Tibial nerve (tissue), 4 donors: ENCODE results near the gene TMSB10. TPM values are rescaled to one million over a fixed set of nuclear protein-coding genes. Genes with fewer than 3 reads are reported as not detected.
A peak's percentile ranks its signal among the peaks of the same experiment; 100 is the strongest.
"Not testable (repeated sequence)": the region's sequence is repeated elsewhere in the genome, so short reads cannot be mapped to it uniquely, and the experiment has no call there.

Experiments
- DNase-seq, 2 donors: peaks; one replicate each; pipeline ENCODE4 v3.0.0-alpha.2; 2019; ENCODE audit warnings: low spot score in 2 of 2
- H3K27ac ChIP-seq, 4 donors: fragments of 200-600 bp; sonication (generic) in 3 of 4; one replicate each; pipeline ENCODE4 v1.5.1; 2017 to 2019; ENCODE audit warnings: mild to moderate bottlenecking in 1 of 4
- H3K27me3 ChIP-seq, 2 donors: fragments of 200-600 bp; sonication (generic) in 1 of 2; one replicate each; pipeline versions ENCODE4 v1.5.1 to v1.6.0; 2017 to 2019
- H3K36me3 ChIP-seq, 3 donors: fragments of 200-600 bp; sonication (generic); one replicate each; pipeline ENCODE4 v1.5.1; 2018 to 2019
- H3K4me1 ChIP-seq, 4 donors: fragments of 200-600 bp; sonication (generic) in 3 of 4; one replicate each; pipeline ENCODE4 v1.5.1; 2017 to 2019
- H3K4me3 ChIP-seq, 4 donors: fragments of 200-600 bp; sonication (generic) in 3 of 4; one replicate each; pipeline ENCODE4 v1.5.1; 2017 to 2019; ENCODE audit warnings: mild to moderate bottlenecking in 1 of 4, moderate library complexity in 1 of 4
- H3K9me3 ChIP-seq, 4 donors: fragments of 200-600 bp; sonication (generic) in 3 of 4; one replicate each; pipeline ENCODE4 v1.5.1; 2017 to 2019
- CTCF ChIP-seq, 5 experiments: fragments of 200-600 bp in 3 of 5; fragments of 450-650 bp in 2 of 5; sonication (generic) in 3 of 5; IDR thresholded peaks; one replicate each; pipeline ENCODE4 v1.5.1; 2016 to 2019; ENCODE audit warnings: antibody characterized with exemption in 5 of 5, mild to moderate bottlenecking in 3 of 5, moderate library complexity in 2 of 5
- EP300 ChIP-seq, 2 donors: sonication (generic); formaldehyde crosslinking; IDR thresholded peaks; one replicate each; pipeline ENCODE4 v1.6.1; 2017; ENCODE audit warnings: antibody characterized with exemption in 2 of 2, mild to moderate bottlenecking in 1 of 2
- POLR2A ChIP-seq, 2 donors: fragments of 450-650 bp; IDR thresholded peaks; one replicate each; pipeline ENCODE4 v1.6.1; 2017; ENCODE audit warnings: antibody characterized with exemption in 2 of 2, mild to moderate bottlenecking in 2 of 2, moderate library complexity in 2 of 2
- WGBS, 2 donors: methylation state at CpG; one replicate each; pipeline ENCODE4 v1.1.5; 2018; 5-methylcytosine and 5-hydroxymethylcytosine counted together
- total RNA-seq, 4 donors: library from RNA; depleted of rRNA; stranded (reverse); fragments of >200 nt; gene quantifications; one replicate each; pipeline ENCODE4 v1.1.0, GENCODE V29; 2016

TMSB10 gene
- total RNA-seq, 4 donors from 2014 or later = 5,005 to 6,715 (median 5,816) TPM

- no peaks in the 10 kb centered on the region for H3K9me3 ChIP-seq
- DNase-seq = no peak
- 98% methylated on average over 5 of the region's 5 CpGs for WGBS, 2 donors
Measured at GRCh38 chr2:84911135-84911678, 5.8 kb downstream of the TMSB10 start.

GRCh38 chr2:84912984-84913383 lies 7.5 kb downstream of the TMSB10 start:
- Histone ChIP-seq H3K9me3 (no peaks in the 10 kb centered on the region), H3K4me1 (no peaks in the 10 kb centered on the region), H3K36me3 (peaks cover 0 to 7% (median 0%) of the 10 kb centered on the region in 3 donors), H3K27ac (no peak overlapping the region), H3K4me3 (no peak overlapping the region), H3K27me3 (no peaks in the 10 kb centered on the region)
- no peak for DNase-seq
- TF ChIP-seq CTCF (IDR thresholded peaks at IDR 0.05) (no peak), POLR2A (IDR thresholded peaks at IDR 0.05) (no peak), EP300 (IDR thresholded peaks at IDR 0.05) (no peak)
- WGBS, 2 donors = 79 to 90% methylated on average over 4 of the region's 4 CpGs

More at GRCh38 chr2:84911135-84911678, 5.8 kb downstream of the TMSB10 start:
- Histone ChIP-seq H3K36me3 (peaks cover 0 to 7% (median 0%) of the 10 kb centered on the region in 3 donors), H3K4me3 (no peak overlapping the region), H3K27me3 (no peaks in the 10 kb centered on the region), H3K27ac (no peak overlapping the region), H3K4me1 (peaks cover 0 to 6% (median 0%) of the 10 kb centered on the region in 4 donors)
- TF ChIP-seq CTCF (IDR thresholded peaks at IDR 0.05) (no peak), EP300 (IDR thresholded peaks at IDR 0.05) (no peak), POLR2A (IDR thresholded peaks at IDR 0.05) (no peak)

- Histone ChIP-seq H3K4me3 (no peak overlapping the region), H3K27ac (no peak overlapping the region), H3K27me3 (no peaks in the 10 kb centered on the region), H3K4me1 (peaks cover 0 to 3% (median under 1%) of the 10 kb centered on the region in 4 donors), H3K36me3 (peaks cover 0 to 3% (median 0%) of the 10 kb centered on the region in 3 donors), H3K9me3 (no peaks in the 10 kb centered on the region)
- no peak for DNase-seq
- TF ChIP-seq EP300 (IDR thresholded peaks at IDR 0.05) (no peak), POLR2A (IDR thresholded peaks at IDR 0.05) (no peak), CTCF (IDR thresholded peaks at IDR 0.05) (no peak)
- 94 to 96% methylated on average over 6 of the region's 6 CpGs for WGBS, 2 donors
Measured at GRCh38 chr2:84914334-84914733, 8.9 kb downstream of the TMSB10 start.

- H3K9me3 ChIP-seq, H3K36me3 ChIP-seq, H3K27me3 ChIP-seq, DNase-seq, H3K27ac ChIP-seq, H3K4me3 ChIP-seq: not testable (repeated sequence)
- 96 to 98% methylated on average over 24 of the region's 24 CpGs for WGBS, 2 donors
- peaks cover 0 to 17% (median 7%) of the 10 kb centered on the region in 4 donors for H3K4me1 ChIP-seq
Measured at GRCh38 chr2:84915675-84916074, 10.2 kb downstream of the TMSB10 start.

GRCh38 chr2:84917821-84918220 lies 12.4 kb downstream of the TMSB10 start:
- H3K4me3 ChIP-seq, DNase-seq, H3K36me3 ChIP-seq, H3K27me3 ChIP-seq, H3K27ac ChIP-seq, H3K9me3 ChIP-seq: not testable (repeated sequence)
- 68 to 71% methylated on average over 5 of the region's 5 CpGs for WGBS, 2 donors
- H3K4me1 ChIP-seq = peaks cover 0 to 17% (median 7%) of the 10 kb centered on the region in 4 donors

- TF ChIP-seq CTCF (IDR thresholded peaks at IDR 0.05) (no peak), POLR2A (IDR thresholded peaks at IDR 0.05) (no peak), EP300 (IDR thresholded peaks at IDR 0.05) (no peak)
- no peaks in the 10 kb centered on the region for H3K27me3 ChIP-seq
- no peaks in the 10 kb centered on the region for H3K9me3 ChIP-seq
- peaks cover 0 to 17% (median 7%) of the 10 kb centered on the region in 4 donors for H3K4me1 ChIP-seq
- no peaks in the 10 kb centered on the region for H3K36me3 ChIP-seq
- H3K4me3 ChIP-seq = no peak overlapping the region
- peak overlapping the region in 3 of 4 donors; percentile 14 to 96 (median 20) for H3K27ac ChIP-seq
- WGBS, 2 donors = 80 to 92% methylated on average over 2 of the region's 2 CpGs
- no peak for DNase-seq
Measured at GRCh38 chr2:84918430-84918829, 13.0 kb downstream of the TMSB10 start.
